GM21381 (cell line): ENCODE results near the gene LRRC37A3.
"Not testable (repeated sequence)": the region's sequence is repeated elsewhere in the genome, so short reads cannot be mapped to it uniquely, and the experiment has no call there.

Experiments
- ATAC-seq: cut with Tn5 transposase; IDR thresholded peaks from one replicate; pipeline ENCODE4 v1.9.1; 2021; ENCODE audit warnings: mild to moderate bottlenecking, moderate library complexity; ENCODE audit not compliant: unreplicated experiment

The LRRC37A3 gene

DNA sequence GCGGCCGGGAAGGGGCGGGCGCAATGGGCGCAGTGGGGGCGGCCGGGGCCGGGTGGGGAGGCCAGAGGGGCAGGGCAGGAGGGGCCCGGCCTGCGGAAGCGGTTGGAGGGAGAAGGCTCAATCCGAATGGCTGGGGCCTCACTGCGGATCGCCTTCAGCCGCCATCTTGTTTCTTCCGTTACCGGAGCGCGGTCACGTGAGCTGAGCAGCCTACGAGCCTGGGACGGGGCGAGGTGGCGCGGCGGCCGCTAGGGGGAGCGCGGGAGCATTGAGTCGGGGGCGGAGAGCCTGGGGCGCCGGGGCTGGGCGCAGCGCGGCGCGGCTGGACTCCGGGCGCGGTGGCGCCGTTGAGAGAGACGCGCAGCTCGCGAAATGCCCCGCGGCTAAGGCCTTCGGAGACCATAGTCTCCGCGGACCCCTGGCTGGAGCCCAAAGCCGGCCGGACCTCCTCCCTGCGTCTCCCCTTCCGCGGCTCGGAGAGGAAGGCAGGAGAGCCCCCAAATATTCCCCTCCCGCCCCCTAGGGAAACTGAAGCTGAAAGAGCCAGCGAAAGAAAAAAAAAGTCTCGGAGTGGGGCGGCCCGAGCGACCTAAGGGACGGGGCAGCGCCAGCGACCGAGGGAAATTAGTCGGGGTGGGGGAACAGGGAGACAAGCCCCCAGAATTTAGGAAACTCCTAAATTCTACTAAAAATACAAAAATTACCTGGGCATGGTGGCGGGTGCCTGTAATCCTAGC lies at the start of gene LRRC37A3:
Gene LRRC37A3 (minus strand): TSS at position 190 of the 737 bp plus-strand sequence. CDS start 22,221 bp downstream, outside the sequence.
- peak; percentile 89 for ATAC-seq

- ATAC-seq, result peak; percentile 89
Measured at GRCh38 chr17:64965873-64966287, 46.6 kb upstream of the LRRC37A3 start.

GRCh38 chr17:64965256-64965872 lies 46.1 kb upstream of the LRRC37A3 start:
- not testable (repeated sequence) for ATAC-seq

GRCh38 chr17:64964796-64965195 lies 45.5 kb upstream of the LRRC37A3 start:
- ATAC-seq, result no peak

- ATAC-seq, result not testable (repeated sequence)
Measured at GRCh38 chr17:64963814-64964213, 44.5 kb upstream of the LRRC37A3 start.

GRCh38 chr17:64961563-64962378 lies 42.5 kb upstream of the LRRC37A3 start:
- peak; percentile 27 for ATAC-seq

DNA sequence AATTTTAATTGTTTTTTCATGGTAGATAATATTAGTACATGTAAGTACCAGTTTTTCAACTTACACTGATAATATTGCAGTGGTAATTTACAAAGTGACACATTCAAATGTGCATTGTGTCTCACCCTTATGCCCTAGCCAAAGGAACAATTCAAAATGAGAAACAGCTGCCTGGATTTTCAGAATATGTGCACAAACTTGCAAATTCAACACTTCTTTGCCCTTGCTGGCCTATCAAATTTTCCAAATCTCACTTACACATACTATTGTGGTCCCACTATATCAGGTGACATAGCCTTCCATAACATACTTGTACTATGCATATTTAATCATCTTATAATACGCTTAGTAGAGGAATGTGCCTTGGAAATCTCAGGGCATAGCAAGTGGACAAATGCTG lies 32.6 kb upstream of the LRRC37A3 start:
- ATAC-seq, result no peak

GRCh38 chr17:64950871-64951270 lies 31.6 kb upstream of the LRRC37A3 start:
- no peak for ATAC-seq

GRCh38 chr17:64947152-64947551 lies 27.9 kb upstream of the LRRC37A3 start:
- ATAC-seq, result no peak

GRCh38 chr17:64941761-64942160 lies 22.5 kb upstream of the LRRC37A3 start:
- no peak for ATAC-seq

DNA sequence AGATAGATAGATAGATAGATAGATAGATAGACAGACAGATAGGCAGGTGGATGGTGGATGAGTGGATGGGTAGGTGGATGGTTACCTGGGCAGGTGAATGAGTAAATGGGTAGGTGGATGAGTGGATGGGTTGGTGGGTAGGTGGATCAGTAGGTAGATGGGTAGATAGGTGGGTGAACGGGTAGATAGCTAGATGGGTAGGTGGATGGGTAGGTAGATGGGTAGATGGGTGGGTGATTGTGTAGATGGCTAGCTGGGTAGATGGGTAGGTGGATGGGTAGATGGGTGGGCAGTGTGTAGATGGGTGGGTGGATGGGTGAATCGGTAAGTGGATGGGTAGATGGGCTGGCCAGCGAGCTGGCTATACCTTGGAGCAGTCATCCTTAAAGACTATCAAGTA lies 21.8 kb upstream of the LRRC37A3 start:
- no peak for ATAC-seq

GRCh38 chr17:64940055-64940454 lies 20.8 kb upstream of the LRRC37A3 start:
- no peak for ATAC-seq

- no peak for ATAC-seq
Measured at GRCh38 chr17:64938925-64939474, 19.7 kb upstream of the LRRC37A3 start.

DNA sequence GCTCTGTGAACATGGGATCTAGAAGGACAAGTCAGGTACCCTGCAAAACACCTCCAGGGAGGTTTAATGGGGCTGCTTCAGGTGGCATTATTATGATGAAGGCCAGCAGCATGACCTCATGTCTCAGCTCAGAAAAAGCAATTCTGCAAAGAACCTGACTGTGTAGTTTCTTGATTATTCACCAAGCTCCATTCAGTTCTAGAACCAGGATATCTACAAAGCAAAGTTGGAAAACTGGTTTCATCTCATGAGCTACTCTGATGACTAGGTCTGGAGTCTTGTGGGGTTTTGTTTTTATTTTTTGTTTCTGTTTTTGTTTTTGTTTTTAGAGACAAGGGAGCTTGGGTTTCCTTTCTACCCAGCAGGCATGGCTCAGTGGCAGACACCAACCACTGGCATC lies 19.0 kb upstream of the LRRC37A3 start:
- ATAC-seq, result no peak

GRCh38 chr17:64936117-64936516 lies 16.8 kb upstream of the LRRC37A3 start:
- no peak for ATAC-seq

DNA sequence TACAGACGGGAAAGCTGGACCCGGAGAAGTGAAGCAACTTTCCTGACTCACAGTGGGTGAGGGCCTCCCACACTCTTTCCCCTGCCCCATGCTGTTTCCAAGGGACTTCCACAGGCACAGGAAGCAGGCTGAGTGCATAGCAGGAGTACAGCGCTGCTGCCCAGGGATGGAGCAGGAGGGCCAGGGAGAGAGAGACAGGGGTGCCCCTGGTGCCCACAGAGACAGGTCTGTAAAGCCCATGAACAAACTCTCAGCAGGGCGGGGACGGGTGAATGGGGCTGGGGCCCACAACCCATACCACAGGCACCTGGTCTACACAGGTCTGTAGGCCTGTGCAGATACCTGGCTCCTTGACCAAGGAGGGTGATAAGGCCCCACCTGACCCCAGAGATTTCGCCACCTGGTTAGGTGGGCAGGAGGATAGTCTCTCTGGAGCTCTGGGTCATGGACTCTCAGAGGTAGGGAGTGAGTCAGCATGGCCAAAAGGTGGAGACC lies 15.1 kb upstream of the LRRC37A3 start:
- not testable (repeated sequence) for ATAC-seq

GRCh38 chr17:64932850-64933249 lies 13.6 kb upstream of the LRRC37A3 start:
- not testable (repeated sequence) for ATAC-seq

DNA sequence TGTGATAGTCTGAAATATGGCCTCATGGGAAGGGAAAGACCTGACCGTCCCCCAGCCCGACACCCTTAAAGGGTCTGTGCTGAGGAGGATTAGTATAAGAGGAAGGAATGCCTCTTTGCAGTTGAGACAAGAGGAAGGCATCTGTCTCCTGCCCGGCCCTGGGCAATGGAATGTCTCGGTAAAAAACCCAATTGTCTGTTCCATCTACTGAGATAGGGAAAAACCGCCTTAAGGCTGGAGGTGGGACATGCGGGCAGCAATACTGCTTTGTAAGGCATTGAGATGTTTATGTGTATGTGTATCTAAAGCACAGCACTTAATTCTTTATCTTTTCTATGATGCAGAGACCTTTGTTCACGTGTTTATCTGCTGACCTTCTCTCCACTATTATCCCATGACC lies 11.1 kb upstream of the LRRC37A3 start:
- not testable (repeated sequence) for ATAC-seq

GRCh38 chr17:64929419-64930209 lies 10.3 kb upstream of the LRRC37A3 start:
- ATAC-seq, result not testable (repeated sequence)

DNA sequence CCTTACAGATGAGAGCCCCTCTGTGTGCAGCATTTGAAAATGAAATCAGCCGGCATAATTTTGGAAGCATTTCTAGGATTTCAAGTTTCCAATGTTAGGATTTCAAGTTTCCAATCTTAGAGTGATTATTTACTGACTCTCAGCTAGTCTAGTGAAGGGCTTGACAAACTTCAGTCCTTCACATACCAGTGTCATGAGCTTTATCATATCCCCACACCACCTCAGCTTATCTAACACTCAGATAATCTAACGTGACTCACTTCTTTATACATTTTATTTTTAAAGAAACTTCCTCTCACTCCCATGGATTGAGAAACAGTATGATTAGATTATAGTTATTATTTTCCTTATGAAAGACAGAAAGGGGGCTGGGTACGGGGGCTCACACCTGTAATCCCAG lies 9.4 kb upstream of the LRRC37A3 start:
- ATAC-seq, result not testable (repeated sequence)
